ENCODE measurements around the gene CLN6. TPM values are rescaled to one million over a fixed set of nuclear protein-coding genes. Genes with fewer than 3 reads are reported as not detected.
"Not testable (repeated sequence)": the region's sequence is repeated elsewhere in the genome, so short reads cannot be mapped to it uniquely, and the experiment has no call there.

The CLN6 gene
- total RNA-seq, 2 donors from 2014 or later: 31.6 to 40.7 TPM

DNA sequence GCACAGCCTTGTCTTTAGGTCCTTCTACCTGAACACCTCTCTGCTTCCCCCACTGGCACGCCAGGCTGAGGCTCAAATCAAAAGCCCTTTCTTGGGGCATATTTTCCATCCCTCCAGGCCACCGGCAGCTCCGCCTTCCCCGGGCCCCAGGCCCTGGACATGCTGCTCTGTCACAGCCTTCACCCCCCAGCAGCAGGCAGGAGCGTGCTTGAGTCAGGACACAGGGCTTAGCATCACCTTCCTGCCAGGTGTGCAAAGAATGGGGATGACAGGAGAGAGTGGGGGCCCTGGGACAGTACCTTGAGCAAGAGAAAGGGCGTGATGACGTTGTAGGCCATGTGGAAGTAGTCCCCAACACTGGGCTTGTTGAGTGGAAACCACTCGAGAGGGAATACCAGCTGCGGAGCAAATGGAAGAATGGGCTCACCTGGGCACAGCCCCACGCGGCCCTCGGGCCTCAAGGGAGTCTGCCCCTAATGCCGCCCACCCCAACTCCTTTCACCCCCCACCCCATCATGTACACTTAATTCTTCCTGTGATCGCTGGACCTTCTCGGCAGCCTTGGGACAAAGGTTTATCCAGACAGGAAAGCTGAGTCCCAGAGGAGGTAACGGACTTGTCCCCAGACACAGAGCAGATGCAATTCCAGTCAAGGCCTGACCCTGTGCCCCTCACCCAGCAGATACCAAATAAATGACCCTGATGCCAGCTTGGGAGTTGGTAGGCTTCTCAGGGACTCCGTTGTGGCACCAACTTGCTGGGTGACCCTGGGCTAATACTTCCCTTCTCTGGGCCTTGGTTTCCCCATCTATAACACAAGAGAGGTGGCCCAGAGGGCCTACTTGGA lies 15.3 kb downstream of the CLN6 start:
- Mint-ChIP-seq H3K9me3 (no peaks in the 10 kb centered on the region), H3K27ac (no peak overlapping the region), H3K27me3 (ENCODE audit: low read depth) (no peaks in the 10 kb centered on the region), H3K36me3 (ENCODE audit: insufficient read depth in 2 of 2) (peaks cover 0 to 2% of the 10 kb centered on the region in 2 donors), H3K4me1 (ENCODE audit: low read depth) (peaks cover 12% of the 10 kb centered on the region), H3K4me3 (no peak overlapping the region)
- DNase-seq (no peak), ATAC-seq (replicated peaks in 1 of 2) (no peak)

DNA sequence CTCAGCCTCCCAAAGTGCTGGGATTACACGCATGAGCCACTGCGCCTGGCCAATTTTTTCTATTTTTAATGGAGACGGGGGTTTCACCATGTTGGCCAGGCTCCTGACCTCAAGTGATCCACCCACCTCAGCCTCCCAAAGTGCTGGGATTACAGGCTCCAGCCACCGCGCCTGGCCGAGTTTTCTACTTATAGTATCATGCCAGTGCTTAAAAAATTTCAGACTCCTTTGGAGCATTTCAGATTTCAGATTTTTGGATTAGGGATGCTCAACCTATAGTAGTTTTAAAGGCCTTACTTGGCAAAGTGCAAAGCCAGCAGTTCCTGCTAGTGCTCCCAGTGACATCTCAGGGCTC lies 16.1 kb downstream of the CLN6 start:
- H3K36me3 Mint-ChIP-seq (ENCODE audit: insufficient read depth in 2 of 2); H3K9me3 Mint-ChIP-seq; H3K27ac Mint-ChIP-seq; H3K4me3 Mint-ChIP-seq; ATAC-seq (replicated peaks in 1 of 2); DNase-seq; H3K27me3 Mint-ChIP-seq (ENCODE audit: low read depth): not testable (repeated sequence)
- H3K4me1 Mint-ChIP-seq (ENCODE audit: low read depth): peaks cover 18% of the 10 kb centered on the region

DNA sequence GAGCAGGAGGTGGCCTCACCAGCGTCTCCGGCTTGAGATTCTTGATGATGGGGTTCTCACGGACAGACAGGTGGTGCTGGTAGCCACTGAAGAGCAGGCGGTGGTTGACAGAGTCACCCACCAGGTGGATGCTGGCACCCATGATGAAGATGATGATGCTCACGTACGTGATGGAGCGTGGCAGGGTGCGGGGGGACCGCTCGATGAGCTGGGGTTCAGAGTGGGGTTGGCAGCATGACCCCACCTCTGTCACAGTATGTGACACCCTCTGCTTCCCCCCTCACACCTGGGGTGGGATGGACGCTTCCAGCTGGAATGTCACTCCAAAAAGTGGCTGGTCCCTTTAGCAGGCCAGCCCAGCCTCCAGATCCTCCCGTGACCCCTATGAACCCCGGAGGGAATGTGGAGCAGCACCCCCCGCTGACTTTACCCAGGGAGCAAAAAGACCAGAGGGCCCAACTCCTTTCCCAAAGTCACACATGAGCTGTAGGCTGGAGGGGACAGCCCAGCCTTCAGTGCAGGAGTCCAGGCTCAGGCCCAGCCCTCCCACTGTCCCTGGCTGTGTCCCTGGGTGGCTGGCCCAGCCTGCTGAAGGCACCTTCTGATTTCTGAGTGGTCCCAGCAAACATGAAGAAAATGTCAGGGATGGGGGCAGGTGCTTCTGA lies 17.7 kb downstream of the CLN6 start:
- Mint-ChIP-seq H3K27ac (no peak overlapping the region), H3K4me3 (no peak overlapping the region), H3K36me3 (ENCODE audit: insufficient read depth in 2 of 2) (no peaks in the 10 kb centered on the region), H3K27me3 (ENCODE audit: low read depth) (no peaks in the 10 kb centered on the region), H3K9me3 (no peaks in the 10 kb centered on the region), H3K4me1 (ENCODE audit: low read depth) (peaks cover 24% of the 10 kb centered on the region)
- DNase-seq (no peak), ATAC-seq (replicated peaks in 1 of 2) (no peak)

DNA sequence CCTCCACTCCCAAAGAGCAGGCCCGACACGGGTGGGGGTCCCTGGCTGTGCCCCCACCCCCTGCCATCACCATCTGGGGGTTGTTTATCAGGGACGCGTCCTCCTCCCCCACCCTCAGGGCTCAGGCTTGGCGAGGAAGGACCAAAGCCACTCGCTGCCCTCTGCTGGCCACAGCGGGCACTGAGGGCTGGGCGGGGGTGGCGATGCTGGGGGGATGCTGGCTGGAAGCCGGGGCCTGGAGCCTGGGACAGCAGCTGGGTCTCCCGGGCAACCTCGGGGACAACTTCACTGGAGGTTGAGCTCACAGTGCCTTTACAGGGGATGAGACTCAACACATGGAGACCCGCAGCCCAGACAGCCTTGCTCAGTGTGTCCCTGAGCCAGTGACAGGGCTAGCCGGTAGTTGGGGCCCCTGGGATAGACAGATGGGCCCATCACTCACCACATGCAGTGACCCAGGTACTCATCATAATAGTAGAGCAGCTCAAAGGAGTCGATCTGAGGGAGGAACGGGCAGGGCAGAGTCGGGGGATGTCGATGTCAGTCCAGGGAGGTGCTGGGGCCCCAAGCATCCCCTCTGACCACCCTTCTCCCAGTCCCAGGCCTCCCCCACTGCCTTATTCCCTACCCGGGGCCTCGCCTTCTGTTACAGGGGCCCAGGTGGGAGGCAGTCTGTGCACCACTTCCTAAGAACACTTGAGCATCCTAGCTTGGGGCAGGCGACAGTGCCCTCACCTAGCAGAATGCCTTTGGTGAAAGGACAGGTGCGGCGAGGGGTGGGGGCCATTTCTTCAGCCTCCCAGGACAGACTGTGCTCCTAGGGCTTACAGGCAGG lies 18.5 kb downstream of the CLN6 start:
- Mint-ChIP-seq H3K27ac (no peak overlapping the region), H3K4me3 (no peak overlapping the region), H3K36me3 (ENCODE audit: insufficient read depth in 2 of 2) (no peaks in the 10 kb centered on the region), H3K9me3 (no peaks in the 10 kb centered on the region), H3K27me3 (ENCODE audit: low read depth) (no peaks in the 10 kb centered on the region), H3K4me1 (ENCODE audit: low read depth) (peaks cover 24% of the 10 kb centered on the region)
- DNase-seq (peak; percentile 62 to 65), ATAC-seq (replicated peaks in 1 of 2) (peak; percentile 29 to 38)

- Mint-ChIP-seq H3K27me3 (ENCODE audit: low read depth) (no peaks in the 10 kb centered on the region), H3K4me1 (ENCODE audit: low read depth) (peaks cover 24% of the 10 kb centered on the region), H3K4me3 (peak overlapping the region in 1 of 2 donors; percentile 17), H3K36me3 (ENCODE audit: insufficient read depth in 2 of 2) (no peaks in the 10 kb centered on the region), H3K9me3 (no peaks in the 10 kb centered on the region), H3K27ac (no peak overlapping the region)
- ATAC-seq (replicated peaks in 1 of 2) (no peak), DNase-seq (no peak)
Observed at GRCh38 chr15:68210409-68210756, 19.1 kb downstream of the CLN6 start.

GRCh38 chr15:68209735-68210408 lies 19.7 kb downstream of the CLN6 start:
- Mint-ChIP-seq H3K36me3 (ENCODE audit: insufficient read depth in 2 of 2) (no peaks in the 10 kb centered on the region), H3K4me1 (ENCODE audit: low read depth) (peaks cover 24% of the 10 kb centered on the region), H3K27me3 (ENCODE audit: low read depth) (no peaks in the 10 kb centered on the region), H3K4me3 (peak overlapping the region; percentile 62 to 66), H3K9me3 (no peaks in the 10 kb centered on the region), H3K27ac (peak overlapping the region; percentile 10)
- peak; percentile 41 to 68 for DNase-seq
- ATAC-seq (replicated peaks in 1 of 2): peak; percentile 86 to 88

DNA sequence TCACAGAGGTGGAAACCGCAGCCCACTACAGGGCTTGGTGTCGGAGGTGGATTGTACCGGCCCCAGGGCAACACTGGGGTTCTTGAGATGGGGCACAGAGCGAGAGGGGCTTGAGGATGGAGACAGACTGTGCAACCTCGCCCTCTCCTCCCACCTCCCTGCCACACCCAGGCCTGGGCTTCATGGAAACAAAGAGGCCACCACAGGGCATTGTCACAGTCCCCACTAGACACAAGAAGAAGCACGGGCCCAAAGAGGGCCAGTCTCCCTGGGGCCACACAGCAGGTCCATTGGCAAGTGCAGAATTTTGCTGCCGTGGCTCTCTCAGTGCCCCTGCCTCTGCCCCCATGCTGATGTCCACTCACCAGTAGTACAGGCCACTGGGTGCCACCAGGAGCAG lies 20.3 kb downstream of the CLN6 start:
- no peaks in the 10 kb centered on the region for H3K27me3 Mint-ChIP-seq (ENCODE audit: low read depth)
- H3K4me1 Mint-ChIP-seq (ENCODE audit: low read depth): peaks cover 24% of the 10 kb centered on the region
- peak overlapping the region; percentile 10 for H3K27ac Mint-ChIP-seq

DNA sequence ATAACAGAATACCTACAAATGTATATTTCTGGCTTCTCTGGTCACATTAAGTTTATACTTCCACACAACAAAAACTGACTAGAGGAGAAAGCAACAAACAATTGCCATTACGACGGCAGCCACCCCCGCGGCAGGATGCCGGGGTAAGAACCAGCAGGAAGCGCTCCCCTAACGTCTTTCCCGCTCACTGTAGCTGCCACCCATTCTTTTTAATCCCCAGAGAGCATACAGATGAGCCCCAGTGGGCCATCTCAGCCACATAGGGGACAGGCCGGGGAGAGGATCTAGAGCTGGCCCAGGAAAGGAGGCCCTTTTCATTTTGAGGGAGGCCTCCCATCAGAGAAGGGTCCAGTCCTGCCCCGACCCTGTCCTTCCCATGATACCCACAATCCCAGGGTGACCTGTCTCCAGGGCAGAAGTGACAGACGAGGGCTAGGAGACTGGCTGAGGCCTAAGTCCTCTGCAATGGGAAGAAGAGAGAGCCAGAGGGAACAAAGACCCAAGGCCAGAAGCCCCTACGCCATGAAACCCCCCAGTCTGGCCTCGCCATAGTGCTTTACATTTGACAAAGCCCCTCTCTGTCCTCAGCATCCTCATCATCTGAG lies 20.8 kb downstream of the CLN6 start:
- H3K9me3 Mint-ChIP-seq: no peaks in the 10 kb centered on the region
- H3K27me3 Mint-ChIP-seq (ENCODE audit: low read depth): no peaks in the 10 kb centered on the region
- no peaks in the 10 kb centered on the region for H3K36me3 Mint-ChIP-seq (ENCODE audit: insufficient read depth in 2 of 2)
- H3K4me3 Mint-ChIP-seq: peak overlapping the region; percentile 66 to 74
- H3K27ac Mint-ChIP-seq: peak overlapping the region; percentile 89
- H3K4me1 Mint-ChIP-seq (ENCODE audit: low read depth): peaks cover 24% of the 10 kb centered on the region
- DNase-seq: no peak
- no peak for ATAC-seq (replicated peaks in 1 of 2)

More for the DNA sequence above, 20.3 kb downstream of the CLN6 start:
- DNase-seq (no peak), ATAC-seq (replicated peaks in 1 of 2) (peak in 1 of 2 donors; percentile 4)
- Mint-ChIP-seq H3K4me3 (peak overlapping the region; percentile 62 to 66), H3K9me3 (no peaks in the 10 kb centered on the region), H3K36me3 (ENCODE audit: insufficient read depth in 2 of 2) (no peaks in the 10 kb centered on the region)

- H3K9me3 Mint-ChIP-seq: no peaks in the 10 kb centered on the region
- H3K36me3 Mint-ChIP-seq (ENCODE audit: insufficient read depth in 2 of 2): no peaks in the 10 kb centered on the region
- no peak for DNase-seq
- no peak for ATAC-seq (replicated peaks in 1 of 2)
- H3K27ac Mint-ChIP-seq: peak overlapping the region; percentile 14
- peak overlapping the region in 1 of 2 donors; percentile 55 for H3K4me3 Mint-ChIP-seq
- H3K4me1 Mint-ChIP-seq (ENCODE audit: low read depth): peaks cover 24% of the 10 kb centered on the region
- no peaks in the 10 kb centered on the region for H3K27me3 Mint-ChIP-seq (ENCODE audit: low read depth)
Observed at GRCh38 chr15:68208136-68208535, 21.4 kb downstream of the CLN6 start.

DNA sequence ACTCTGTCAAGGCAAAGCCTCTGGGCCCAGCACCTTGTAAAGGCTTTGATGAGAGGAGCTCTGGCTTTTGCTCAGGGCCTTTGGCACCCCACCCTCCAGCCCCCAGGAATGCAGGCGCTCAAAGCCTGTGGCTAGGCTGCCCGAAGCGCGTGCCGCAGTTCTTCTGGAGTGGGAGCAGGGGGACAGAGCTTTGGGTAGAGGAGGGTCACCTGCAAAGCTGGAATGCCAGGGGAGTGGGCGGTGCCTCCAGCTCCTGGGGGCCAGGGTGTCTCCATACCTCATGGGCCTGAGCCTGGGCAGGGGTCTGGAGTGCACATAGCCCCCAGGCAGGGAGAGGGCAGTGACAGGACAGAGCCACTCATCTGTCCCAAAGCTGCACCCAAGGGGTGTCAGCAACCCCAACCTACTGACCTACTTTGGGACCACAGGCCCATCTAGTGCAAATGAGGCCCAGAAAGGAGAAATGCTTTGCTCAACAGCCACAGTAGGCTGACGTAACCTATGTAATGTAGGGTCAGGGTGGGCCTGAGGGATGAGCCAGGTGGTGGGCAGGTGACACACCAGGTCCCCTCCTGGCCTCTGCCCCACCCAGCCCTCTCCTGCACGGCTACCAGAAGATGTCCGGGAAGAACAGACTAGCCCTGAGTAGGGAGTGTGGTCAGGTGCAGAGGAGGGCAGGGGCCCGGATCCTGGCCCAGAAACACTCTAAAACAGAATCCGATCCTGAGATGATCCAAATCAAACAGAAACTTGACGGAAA lies 22.2 kb downstream of the CLN6 start:
- DNase-seq (no peak), ATAC-seq (replicated peaks in 1 of 2) (no peak)
- no peaks in the 10 kb centered on the region for H3K27me3 Mint-ChIP-seq (ENCODE audit: low read depth)
- no peak overlapping the region for H3K4me3 Mint-ChIP-seq
- no peaks in the 10 kb centered on the region for H3K36me3 Mint-ChIP-seq (ENCODE audit: insufficient read depth in 2 of 2)
- no peaks in the 10 kb centered on the region for H3K9me3 Mint-ChIP-seq
- H3K4me1 Mint-ChIP-seq (ENCODE audit: low read depth): peaks cover 24% of the 10 kb centered on the region
- no peak overlapping the region for H3K27ac Mint-ChIP-seq

DNA sequence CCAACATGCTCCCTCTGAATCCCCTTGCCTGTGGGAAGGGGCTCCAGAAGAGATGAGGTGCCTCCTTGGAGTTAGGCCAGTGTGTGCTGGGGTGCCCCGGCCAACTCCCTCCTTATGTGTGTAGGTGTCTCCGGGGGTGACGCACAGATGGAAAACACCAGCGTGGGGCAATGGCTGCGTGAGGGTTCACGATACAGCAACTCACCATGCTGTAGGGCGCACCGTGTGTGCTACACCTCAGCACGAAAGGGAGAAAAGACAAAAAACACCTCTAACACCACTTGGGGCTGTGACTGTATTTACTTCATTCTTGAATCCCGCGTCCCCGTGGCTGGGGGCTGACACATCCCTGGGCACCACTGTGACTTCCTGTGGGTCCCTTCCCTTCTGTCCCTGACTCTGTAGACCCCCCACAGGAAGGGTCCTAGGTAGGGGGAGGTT lies 22.8 kb downstream of the CLN6 start:
- Mint-ChIP-seq H3K9me3 (no peaks in the 10 kb centered on the region), H3K4me1 (ENCODE audit: low read depth) (peaks cover 24% of the 10 kb centered on the region), H3K4me3 (no peak overlapping the region), H3K36me3 (ENCODE audit: insufficient read depth in 2 of 2) (no peaks in the 10 kb centered on the region), H3K27ac (no peak overlapping the region), H3K27me3 (ENCODE audit: low read depth) (no peaks in the 10 kb centered on the region)
- no peak for DNase-seq
- no peak for ATAC-seq (replicated peaks in 1 of 2)
